Adrenal gland (tissue), 12 donors: ENCODE measurements around the gene FAM177B. TPM values are rescaled to one million over a fixed set of nuclear protein-coding genes. Genes with fewer than 3 reads are reported as not detected.

ENCODE experiments used
- DNase-seq, 7 donors: peaks; one replicate each; pipeline ENCODE4 v3.0.0-alpha.2; 2019 to 2020
- H3K27ac ChIP-seq, 5 donors: fragments of 200-600 bp; sonication (generic) in 4 of 5; 1 replicate in 3 of 5; 2 replicates in 2 of 5; pipeline versions ENCODE4 v1.5.1 to v1.8.0; 2016 to 2020; ENCODE audit warnings: mild to moderate bottlenecking in 1 of 5
- H3K27me3 ChIP-seq: fragments of 200-600 bp; 2 replicates; pipeline ENCODE4 v1.8.0; 2021
- H3K36me3 ChIP-seq, 2 donors: fragments of 200-600 bp; replicated peaks in 1 of 2; 1 replicate in 1 of 2; 2 replicates in 1 of 2; pipeline versions ENCODE4 v1.5.1 to v1.8.0; 2018 to 2022
- H3K4me1 ChIP-seq, 2 donors: fragments of 200-600 bp; replicated peaks in 1 of 2; 1 replicate in 1 of 2; 2 replicates in 1 of 2; pipeline versions ENCODE4 v1.5.1 to v1.8.0; 2018 to 2021
- H3K4me3 ChIP-seq, 4 donors: fragments of 200-600 bp; sonication (generic) in 3 of 4; one replicate each; pipeline ENCODE4 v1.5.1; 2016 to 2018
- H3K9me3 ChIP-seq, 3 donors: fragments of 200-600 bp; sonication (generic) in 1 of 3; replicated peaks in 1 of 3; 1 replicate in 2 of 3; 2 replicates in 1 of 3; pipeline versions ENCODE4 v1.5.1 to v1.8.0; 2016 to 2021
- POLR2A ChIP-seq, 2 donors: fragments of 450-650 bp; IDR thresholded peaks; one replicate each; pipeline ENCODE4 v1.6.1; 2017; ENCODE audit warnings: antibody characterized with exemption in 2 of 2, mild to moderate bottlenecking in 2 of 2, moderate library complexity in 1 of 2
- WGBS, 4 donors: extraction: QIAGEN DNeasy Blood & Tissue Kit in 2 of 4; methylation state at CpG; one replicate each; pipeline versions ENCODE4 v1.1.5 to v1.1.7; 2013 to 2017; 5-methylcytosine and 5-hydroxymethylcytosine counted together
- intact Hi-C, 2 donors: fragments of 100-400 bp; cut with DNase I; formaldehyde crosslinking; loops; one replicate each; pipeline versions ENCODE4 v1.14.1 to v1.15.0; 2022 to 2023
- polyA plus RNA-seq, 3 donors: library from polyadenylated mRNA; stranded (reverse); fragments of 200-250 nt in 2 of 3; fragments of 350-450 nt in 1 of 3; fragmentation: Illumina TruSeq in 1 of 3; extraction: RNeasy Lipid Tissue Mini Kit (QIAGEN cat#74804) in 1 of 3; gene quantifications; one replicate each; pipeline ENCODE4 v1.2.3, GENCODE V29; 2013 to 2014
- total RNA-seq, 9 donors: library from RNA; depleted of rRNA in 4 of 9; stranded (reverse); fragments of >200 nt in 4 of 9; fragments of 120-200 nt in 1 of 9; fragmentation: NEBNext Ultra II Directional in 1 of 9; extraction: Animal tissue kit (Norgen Biotek cat#: 25700) in 1 of 9; gene quantifications; one replicate each; pipeline versions ENCODE4 v1.1.0 to v1.2.4, GENCODE V29; 2013 to 2023
- TF ChIP-seq, protein P1 (sequence below), 6 experiments: fragments of 450-650 bp in 4 of 6; fragments of 200-600 bp in 2 of 6; sonication (generic) in 1 of 6; IDR thresholded peaks; 1 replicate in 5 of 6; 2 replicates in 1 of 6; pipeline versions ENCODE4 v1.5.1 to v1.8.0; 2016 to 2021; ENCODE audit warnings: antibody characterized with exemption in 6 of 6, mild to moderate bottlenecking in 2 of 6, moderate library complexity in 1 of 6
- donor health status: healthy with polysubstance abuse.
- donor health status: Bipolar disorder and iron deficiency.
- donor health status: DM: yes; HTN: yes; CAD: no.
- donor health status: DM: no; HTN: no; CAD: no.
- donor health status: DM: no; HTN: no; CAD: no.
- donor health status: DM: yes; HTN: yes; CAD: no.

Gene FAM177B
- total and polyA plus RNA-seq, 12 donors, result 0.11 to 2.3 (median 1.5) TPM

DNA sequence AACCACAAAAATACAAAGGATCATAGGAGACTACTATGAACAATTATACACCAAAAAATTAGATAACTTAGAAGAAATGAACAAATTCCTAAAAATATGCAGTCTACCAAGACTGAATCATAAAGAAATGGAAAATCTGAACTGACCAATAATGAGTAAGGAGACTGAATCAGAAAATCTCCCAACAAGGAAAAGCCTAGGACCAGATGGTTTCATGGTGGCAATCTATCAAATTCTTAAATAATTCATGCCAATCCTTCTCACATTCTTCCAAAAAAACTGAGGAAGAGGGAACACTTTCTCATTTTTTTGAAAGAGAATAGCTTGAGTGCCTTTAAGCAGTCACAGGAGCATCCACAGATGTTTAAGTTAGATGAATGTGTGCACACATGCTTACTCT lies 46.0 kb downstream of the FAM177B start:
- Histone ChIP-seq H3K36me3 (no peaks in the 10 kb centered on the region), H3K9me3 (no peaks in the 10 kb centered on the region), H3K27me3 (peaks cover 15% of the 10 kb centered on the region), H3K4me1 (peaks cover 0 to 18% of the 10 kb centered on the region in 2 donors), H3K4me3 (no peak overlapping the region), H3K27ac (no peak overlapping the region)
- intact Hi-C loops, result no loop called here
- DNase-seq, result no peak
- TF ChIP-seq, protein P1, sequence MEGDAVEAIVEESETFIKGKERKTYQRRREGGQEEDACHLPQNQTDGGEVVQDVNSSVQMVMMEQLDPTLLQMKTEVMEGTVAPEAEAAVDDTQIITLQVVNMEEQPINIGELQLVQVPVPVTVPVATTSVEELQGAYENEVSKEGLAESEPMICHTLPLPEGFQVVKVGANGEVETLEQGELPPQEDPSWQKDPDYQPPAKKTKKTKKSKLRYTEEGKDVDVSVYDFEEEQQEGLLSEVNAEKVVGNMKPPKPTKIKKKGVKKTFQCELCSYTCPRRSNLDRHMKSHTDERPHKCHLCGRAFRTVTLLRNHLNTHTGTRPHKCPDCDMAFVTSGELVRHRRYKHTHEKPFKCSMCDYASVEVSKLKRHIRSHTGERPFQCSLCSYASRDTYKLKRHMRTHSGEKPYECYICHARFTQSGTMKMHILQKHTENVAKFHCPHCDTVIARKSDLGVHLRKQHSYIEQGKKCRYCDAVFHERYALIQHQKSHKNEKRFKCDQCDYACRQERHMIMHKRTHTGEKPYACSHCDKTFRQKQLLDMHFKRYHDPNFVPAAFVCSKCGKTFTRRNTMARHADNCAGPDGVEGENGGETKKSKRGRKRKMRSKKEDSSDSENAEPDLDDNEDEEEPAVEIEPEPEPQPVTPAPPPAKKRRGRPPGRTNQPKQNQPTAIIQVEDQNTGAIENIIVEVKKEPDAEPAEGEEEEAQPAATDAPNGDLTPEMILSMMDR (IDR thresholded peaks at IDR 0.05), result no peak
- no peak for TF ChIP-seq POLR2A (IDR thresholded peaks at IDR 0.05)

- H3K4me3 ChIP-seq, result no peak overlapping the region
- intact Hi-C loops, result no loop called here
- TF ChIP-seq POLR2A (IDR thresholded peaks at IDR 0.05), result no peak
- TF ChIP-seq, protein P1 (IDR thresholded peaks at IDR 0.05), result no peak
- 38 to 43% (median 41%) methylated on average over 3 of the region's 3 CpGs for WGBS, 4 donors
- peaks cover 15% of the 10 kb centered on the region for H3K27me3 ChIP-seq
- H3K36me3 ChIP-seq, result no peaks in the 10 kb centered on the region
- H3K27ac ChIP-seq, result peak overlapping the region in 1 of 5 donors; percentile 6
- DNase-seq, result no peak
- H3K9me3 ChIP-seq, result no peaks in the 10 kb centered on the region
- peaks cover 0 to 18% of the 10 kb centered on the region in 2 donors for H3K4me1 ChIP-seq
Observed at GRCh38 chr1:222784371-222784770, 47.4 kb downstream of the FAM177B start.

- Histone ChIP-seq H3K36me3 (no peaks in the 10 kb centered on the region), H3K27ac (peak overlapping the region in 1 of 5 donors; percentile 6), H3K4me3 (no peak overlapping the region), H3K27me3 (peaks cover 15% of the 10 kb centered on the region), H3K9me3 (no peaks in the 10 kb centered on the region), H3K4me1 (peaks cover 0 to 18% of the 10 kb centered on the region in 2 donors)
- intact Hi-C loops, result no loop called here
- 2 to 15% (median 8%) methylated on average over 2 of the region's 2 CpGs for WGBS, 4 donors
- DNase-seq, result no peak
- no peak for TF ChIP-seq POLR2A (IDR thresholded peaks at IDR 0.05)
- TF ChIP-seq, protein P1 (IDR thresholded peaks at IDR 0.05), result no peak
Observed at GRCh38 chr1:222784916-222785315, 47.9 kb downstream of the FAM177B start.

- Histone ChIP-seq H3K9me3 (no peaks in the 10 kb centered on the region), H3K4me3 (no peak overlapping the region), H3K36me3 (no peaks in the 10 kb centered on the region), H3K27me3 (peaks cover 15% of the 10 kb centered on the region), H3K4me1 (peaks cover 0 to 18% of the 10 kb centered on the region in 2 donors), H3K27ac (no peak overlapping the region)
- intact Hi-C loops, result no loop called here
- WGBS, 4 donors, result 58 to 76% (median 68%) methylated on average over 2 of the region's 2 CpGs
- DNase-seq, result no peak
- TF ChIP-seq POLR2A (IDR thresholded peaks at IDR 0.05), result no peak
- TF ChIP-seq, protein P1 (IDR thresholded peaks at IDR 0.05), result no peak
Observed at GRCh38 chr1:222785529-222785928, 48.5 kb downstream of the FAM177B start.
